PFSK-1 (cell line): ENCODE measurements around the gene CYTH1.

Source experiments
- FOXP2 ChIP-seq: optimal IDR thresholded peaks from 2 replicates; pipeline ENCODE3; 2011; ENCODE audit warnings: borderline replicate concordance, control low read depth, inconsistent platforms; ENCODE audit not compliant: insufficient read depth; ENCODE audit errors: extremely low read length, extremely low read depth
- POLR2AphosphoS5 ChIP-seq: IDR thresholded peaks from 2 replicates; pipeline ENCODE4 v1.6.1; 2012; ENCODE audit warnings: low read depth, mild to moderate bottlenecking, control low read depth, low read length, moderate library complexity
- SIN3A ChIP-seq: IDR thresholded peaks from 2 replicates; pipeline ENCODE4 v1.6.1; 2012; ENCODE audit warnings: mild to moderate bottlenecking, low read length, moderate library complexity, borderline replicate concordance; ENCODE audit not compliant: insufficient read depth
- TAF1 ChIP-seq: IDR thresholded peaks from 2 replicates; pipeline ENCODE4 v1.6.1; 2012; ENCODE audit warnings: low read length, control low read depth, borderline replicate concordance; ENCODE audit not compliant: insufficient read depth
- TF ChIP-seq, protein P1 (sequence below), 2 experiments: IDR thresholded peaks; 2 replicates each; pipeline versions ENCODE4 v1.6.1 to v1.8.0; 2011 to 2012; ENCODE audit warnings: low read depth in 2 of 2, low read length in 2 of 2, control low read depth in 1 of 2, inconsistent platforms in 1 of 2, mild to moderate bottlenecking in 1 of 2, moderate library complexity in 1 of 2; ENCODE audit not compliant: insufficient read depth in 1 of 2

DNA sequence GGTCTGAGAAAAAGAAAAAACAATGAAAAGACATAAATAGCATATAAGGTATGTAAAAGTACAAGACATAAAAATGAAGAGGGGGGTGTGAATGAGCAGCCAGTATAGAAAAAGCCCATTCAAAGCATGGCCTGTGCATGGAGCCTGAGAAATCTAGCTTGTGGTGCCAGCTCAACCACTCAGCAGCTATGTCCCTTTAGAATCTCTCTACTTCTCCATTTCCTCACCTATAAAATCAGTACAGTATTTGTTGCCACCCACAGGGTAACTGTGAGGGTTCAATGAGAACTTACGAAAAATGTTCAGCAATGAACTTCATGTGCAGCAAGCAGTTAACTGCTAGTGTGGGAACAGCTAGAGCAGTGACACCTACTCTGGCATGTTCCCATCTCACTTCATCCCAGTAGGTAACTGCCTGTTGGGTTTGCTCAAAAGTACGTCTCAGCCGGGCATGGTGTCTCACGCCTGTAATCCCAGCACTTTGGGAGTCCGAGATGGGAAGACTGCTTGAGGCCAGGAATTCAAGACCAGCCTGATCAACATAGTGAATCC lies 15.3 kb downstream of the CYTH1 start:
- no peak for TF ChIP-seq POLR2AphosphoS5
- TF ChIP-seq, protein P1, sequence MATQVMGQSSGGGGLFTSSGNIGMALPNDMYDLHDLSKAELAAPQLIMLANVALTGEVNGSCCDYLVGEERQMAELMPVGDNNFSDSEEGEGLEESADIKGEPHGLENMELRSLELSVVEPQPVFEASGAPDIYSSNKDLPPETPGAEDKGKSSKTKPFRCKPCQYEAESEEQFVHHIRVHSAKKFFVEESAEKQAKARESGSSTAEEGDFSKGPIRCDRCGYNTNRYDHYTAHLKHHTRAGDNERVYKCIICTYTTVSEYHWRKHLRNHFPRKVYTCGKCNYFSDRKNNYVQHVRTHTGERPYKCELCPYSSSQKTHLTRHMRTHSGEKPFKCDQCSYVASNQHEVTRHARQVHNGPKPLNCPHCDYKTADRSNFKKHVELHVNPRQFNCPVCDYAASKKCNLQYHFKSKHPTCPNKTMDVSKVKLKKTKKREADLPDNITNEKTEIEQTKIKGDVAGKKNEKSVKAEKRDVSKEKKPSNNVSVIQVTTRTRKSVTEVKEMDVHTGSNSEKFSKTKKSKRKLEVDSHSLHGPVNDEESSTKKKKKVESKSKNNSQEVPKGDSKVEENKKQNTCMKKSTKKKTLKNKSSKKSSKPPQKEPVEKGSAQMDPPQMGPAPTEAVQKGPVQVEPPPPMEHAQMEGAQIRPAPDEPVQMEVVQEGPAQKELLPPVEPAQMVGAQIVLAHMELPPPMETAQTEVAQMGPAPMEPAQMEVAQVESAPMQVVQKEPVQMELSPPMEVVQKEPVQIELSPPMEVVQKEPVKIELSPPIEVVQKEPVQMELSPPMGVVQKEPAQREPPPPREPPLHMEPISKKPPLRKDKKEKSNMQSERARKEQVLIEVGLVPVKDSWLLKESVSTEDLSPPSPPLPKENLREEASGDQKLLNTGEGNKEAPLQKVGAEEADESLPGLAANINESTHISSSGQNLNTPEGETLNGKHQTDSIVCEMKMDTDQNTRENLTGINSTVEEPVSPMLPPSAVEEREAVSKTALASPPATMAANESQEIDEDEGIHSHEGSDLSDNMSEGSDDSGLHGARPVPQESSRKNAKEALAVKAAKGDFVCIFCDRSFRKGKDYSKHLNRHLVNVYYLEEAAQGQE (IDR thresholded peaks at IDR 0.05; ENCODE audit: insufficient read depth in 1 of 2, low read depth in 2 of 2, low read length in 2 of 2), result no peak
- no peak for TF ChIP-seq TAF1
- TF ChIP-seq SIN3A, result no peak
- no peak for TF ChIP-seq FOXP2
